GM20000 (cell line): ENCODE results near the gene NCEH1.
A peak's percentile ranks its signal among the peaks of the same experiment; 100 is the strongest.

Source experiments
- DNase-seq: peaks from one replicate; pipeline ENCODE4 v3.0.0; 2012; ENCODE audit warnings: low spot score
- TF ChIP-seq, protein P1 (sequence below): IDR thresholded peaks from 2 replicates; pipeline ENCODE4 v1.5.1; 2012; ENCODE audit warnings: mild to moderate bottlenecking, control low read depth; ENCODE audit errors: extremely low read depth, missing control alignments

The NCEH1 gene

DNA sequence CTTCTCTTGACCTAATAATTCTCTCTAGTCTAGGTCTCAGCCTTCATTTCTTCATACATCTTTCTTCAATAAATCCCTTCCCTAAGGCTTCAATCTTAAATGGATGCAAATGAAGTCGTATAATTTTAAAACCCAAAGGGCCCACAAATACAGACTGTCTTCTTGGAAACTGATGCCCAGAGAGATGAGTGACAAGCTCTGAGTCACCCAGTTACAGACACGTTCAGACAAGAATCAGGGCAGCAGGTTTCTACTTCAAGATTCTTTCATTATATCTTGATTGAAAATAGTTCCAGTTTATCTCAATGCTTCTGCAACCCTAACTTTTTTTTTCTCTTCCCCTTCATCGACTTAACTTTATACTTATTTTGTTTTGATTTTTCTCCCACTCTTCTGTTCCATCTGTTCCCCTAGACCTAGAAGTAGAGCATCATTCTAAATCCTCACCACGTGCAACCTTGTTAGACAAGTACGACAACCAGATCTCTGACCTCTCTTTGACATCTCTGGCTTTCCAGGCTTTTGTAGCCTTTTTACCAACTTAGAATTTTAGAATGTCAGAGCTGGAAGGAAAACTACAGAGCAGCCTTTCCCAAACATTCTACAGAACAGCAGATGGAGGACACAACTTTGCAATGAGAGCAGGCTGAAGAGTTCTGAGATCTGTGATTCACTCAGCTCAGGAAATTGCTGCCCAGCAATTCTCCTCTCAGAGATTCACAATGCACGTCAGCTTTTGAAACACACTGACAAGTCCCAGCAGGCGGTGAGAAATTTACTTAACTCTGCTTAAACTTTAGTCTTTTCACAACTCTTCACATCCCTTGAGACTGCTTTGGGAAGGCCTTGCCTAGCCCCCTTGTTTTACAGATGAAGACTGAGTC, 25.3 kb downstream of the NCEH1 start:
- no peak for DNase-seq
- TF ChIP-seq, protein P1, sequence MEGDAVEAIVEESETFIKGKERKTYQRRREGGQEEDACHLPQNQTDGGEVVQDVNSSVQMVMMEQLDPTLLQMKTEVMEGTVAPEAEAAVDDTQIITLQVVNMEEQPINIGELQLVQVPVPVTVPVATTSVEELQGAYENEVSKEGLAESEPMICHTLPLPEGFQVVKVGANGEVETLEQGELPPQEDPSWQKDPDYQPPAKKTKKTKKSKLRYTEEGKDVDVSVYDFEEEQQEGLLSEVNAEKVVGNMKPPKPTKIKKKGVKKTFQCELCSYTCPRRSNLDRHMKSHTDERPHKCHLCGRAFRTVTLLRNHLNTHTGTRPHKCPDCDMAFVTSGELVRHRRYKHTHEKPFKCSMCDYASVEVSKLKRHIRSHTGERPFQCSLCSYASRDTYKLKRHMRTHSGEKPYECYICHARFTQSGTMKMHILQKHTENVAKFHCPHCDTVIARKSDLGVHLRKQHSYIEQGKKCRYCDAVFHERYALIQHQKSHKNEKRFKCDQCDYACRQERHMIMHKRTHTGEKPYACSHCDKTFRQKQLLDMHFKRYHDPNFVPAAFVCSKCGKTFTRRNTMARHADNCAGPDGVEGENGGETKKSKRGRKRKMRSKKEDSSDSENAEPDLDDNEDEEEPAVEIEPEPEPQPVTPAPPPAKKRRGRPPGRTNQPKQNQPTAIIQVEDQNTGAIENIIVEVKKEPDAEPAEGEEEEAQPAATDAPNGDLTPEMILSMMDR, result no peak

DNA sequence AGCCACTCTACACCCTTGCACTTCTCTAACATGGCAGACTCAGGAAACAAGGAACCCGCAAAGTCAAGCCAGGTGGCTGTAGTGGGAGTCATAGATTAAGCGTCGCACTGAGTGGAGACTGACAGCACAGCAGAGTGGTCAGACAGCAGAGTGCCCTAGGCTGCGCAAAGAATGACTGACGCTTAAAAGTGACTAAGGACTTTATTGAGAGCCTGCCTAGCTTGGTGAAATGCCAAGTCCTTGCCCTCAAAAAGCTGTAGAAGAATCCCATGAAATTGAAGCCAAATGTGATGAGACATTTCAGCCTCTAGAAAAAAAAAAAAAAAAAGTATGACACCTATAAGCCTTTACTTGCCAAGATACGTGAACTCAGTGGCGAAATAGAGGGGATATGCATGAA, 30.2 kb downstream of the NCEH1 start:
- DNase-seq, result no peak
- TF ChIP-seq, protein P1, result no peak

DNA sequence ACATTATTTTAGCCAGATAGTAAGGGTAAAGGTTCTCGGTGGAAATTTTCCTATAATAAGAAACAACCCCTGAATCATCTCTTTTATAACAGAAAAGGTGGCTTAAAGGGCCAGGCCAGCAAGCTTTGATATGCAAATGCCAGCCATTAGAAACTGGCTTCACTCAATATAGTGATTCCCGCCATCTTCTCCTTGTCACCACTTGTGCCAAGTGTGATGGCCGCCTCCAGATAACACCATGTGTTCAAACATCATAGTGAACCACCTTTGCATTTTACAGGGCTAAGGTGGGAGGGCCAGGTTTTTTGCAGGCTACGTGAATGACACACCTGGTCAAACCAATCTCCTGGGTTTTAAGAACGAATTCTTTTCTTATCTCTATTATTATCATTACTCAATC, 31.3 kb downstream of the NCEH1 start:
- DNase-seq, result no peak
- TF ChIP-seq, protein P1, result no peak

GRCh38 chr3:172678068-172678467, 32.8 kb downstream of the NCEH1 start:
- TF ChIP-seq, protein P1, result no peak
- no peak for DNase-seq

DNA sequence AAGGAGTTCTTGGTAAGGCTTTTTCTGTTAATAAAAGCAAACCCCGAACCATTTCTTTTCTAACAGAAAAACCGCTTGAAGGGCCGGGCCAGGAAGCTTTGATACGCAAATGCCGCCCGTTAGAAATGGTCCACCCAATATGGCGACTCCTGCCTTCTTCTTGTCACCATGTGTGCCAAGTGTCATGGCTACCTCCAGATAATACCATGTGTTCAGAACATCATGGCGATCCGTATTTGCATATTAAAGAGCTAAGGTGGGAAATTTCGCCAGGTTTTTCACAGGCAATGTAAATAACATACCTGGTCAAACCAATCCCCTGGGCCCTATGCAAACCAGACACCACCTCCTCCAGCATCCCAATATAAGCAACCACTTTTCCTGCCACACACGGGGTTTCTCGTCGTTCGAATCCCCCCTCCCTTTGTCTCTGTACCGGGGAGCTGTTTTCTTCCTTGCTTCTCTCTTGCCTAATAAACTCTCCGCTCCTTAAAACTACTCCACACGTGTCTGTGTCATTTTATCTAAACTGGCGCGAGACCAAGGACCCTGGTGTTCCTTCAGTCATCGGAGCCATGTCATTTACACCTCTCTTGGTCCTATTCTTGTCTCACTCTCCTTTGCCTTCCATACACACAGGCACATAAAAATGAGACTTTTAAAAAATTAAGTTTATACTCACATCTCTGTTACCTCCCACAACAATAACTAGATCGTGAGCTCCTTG, 34.5 kb downstream of the NCEH1 start:
- DNase-seq, result no peak
- TF ChIP-seq, protein P1, result no peak

DNA sequence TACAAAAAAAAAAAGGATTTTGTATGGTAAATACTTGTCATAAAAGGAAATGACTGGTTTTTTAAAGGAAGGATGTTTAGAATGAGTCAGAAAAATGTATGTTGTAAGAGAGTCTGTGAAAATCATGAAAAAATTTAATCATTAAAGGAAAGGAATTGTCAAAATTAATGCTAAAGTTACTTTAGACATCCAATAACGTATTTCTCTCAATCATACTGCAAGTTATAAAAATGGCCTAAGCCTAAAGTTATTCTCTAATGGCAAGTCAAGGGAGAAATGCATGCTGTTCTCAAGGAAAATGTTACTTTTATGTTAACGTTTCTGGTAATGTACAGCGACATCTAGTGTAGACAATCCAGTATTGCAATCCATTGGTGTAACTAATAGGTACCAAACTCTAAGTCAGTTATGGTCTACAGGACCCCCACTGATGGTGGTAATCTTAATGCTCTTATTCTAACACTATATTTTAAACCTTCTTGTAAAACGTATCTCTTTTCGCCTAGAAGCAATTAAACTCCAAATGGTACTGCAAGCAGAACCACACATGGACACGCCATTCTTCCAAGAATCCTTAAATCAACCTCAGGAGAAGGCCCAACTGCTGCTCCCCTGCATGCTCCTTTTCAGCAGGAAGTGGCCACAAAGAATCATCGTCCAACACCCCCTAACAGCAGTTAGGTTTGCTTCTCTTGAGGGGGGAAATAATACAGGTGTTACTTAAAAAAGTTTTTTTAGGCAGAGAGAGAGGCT, 35.2 kb downstream of the NCEH1 start:
- TF ChIP-seq, protein P1, result peak; percentile 55

More for the DNA sequence above, 35.2 kb downstream of the NCEH1 start:
- peak; percentile 53 for DNase-seq
